Measurements from ENCODE around the gene ZBTB21. TPM values are rescaled to one million over a fixed set of nuclear protein-coding genes. Genes with fewer than 3 reads are reported as not detected.

ZBTB21 gene
- total RNA-seq, 1 experiment from 2014 or later = 18.1 TPM

DNA sequence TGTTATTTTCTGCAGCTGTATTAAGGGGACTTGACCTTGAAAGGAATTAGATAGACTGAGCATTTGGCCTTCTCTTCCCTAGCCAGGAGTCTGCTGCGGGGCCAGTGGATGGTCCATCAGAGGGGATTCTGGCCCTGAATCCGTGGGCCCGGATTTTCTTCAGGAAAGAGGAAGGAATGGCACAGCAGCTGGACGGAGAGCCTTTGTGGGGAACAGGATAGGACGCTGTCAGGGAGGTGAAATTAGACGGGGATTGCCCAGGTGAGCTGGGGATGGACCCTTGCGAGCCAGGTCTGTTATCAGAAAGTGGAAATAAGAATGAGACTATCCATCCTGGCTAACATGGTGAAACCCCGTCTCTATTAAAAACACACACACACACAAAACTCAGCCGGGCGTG, 54.6 kb downstream of the ZBTB21 start:
- no peak overlapping the region for H2BK5ac ChIP-seq (ENCODE audit: insufficient read length, low read length)
- H3K27ac ChIP-seq (ENCODE audit: insufficient read length, low read depth, low read length) = no peak overlapping the region
- WGBS (ENCODE audit: extremely low coverage, insufficient read length, low lambda C conversion rate) = no CpG with 5 or more reads among the region's 10 CpGs
- Mint-ChIP-seq H3K27me3 (ENCODE audit: low read depth) (peaks cover 27% of the 10 kb centered on the region), H3K36me3 (ENCODE audit: insufficient read depth in 1 of 3, low read depth in 3 of 3) (peaks cover 0 to 3% (median 0%) of the 10 kb centered on the region in 3 experiments; a peak in 3 of 7 replicates), H3K4me3 (no peak overlapping the region), H3K4me1 (peaks cover 28 to 31% of the 10 kb centered on the region in 2 experiments), H3K27ac (peak overlapping the region in 2 of 3 experiments; percentile 18 to 45; a peak in 2 of 7 replicates), H3K9me3 (no peaks in the 10 kb centered on the region; a peak in 2 of 5 replicates)
- H3K4ac ChIP-seq (ENCODE audit: low read depth, low read length) = no peak overlapping the region
- no peak overlapping the region for H3K9ac ChIP-seq (ENCODE audit: extremely low read depth, insufficient read length, low read length)
- no peak for DNase-seq
- H3K79me1 ChIP-seq (ENCODE audit: insufficient read depth, low read depth, low read length, poor library complexity, severe bottlenecking) = no peaks in the 10 kb centered on the region
- no peak overlapping the region for H2BK12ac ChIP-seq (ENCODE audit: insufficient read length, low read depth, low read length)
- H4K8ac ChIP-seq (replicated peaks; ENCODE audit: insufficient read length, low read depth, low read length) = no peak overlapping the region
- TF ChIP-seq, protein P1, sequence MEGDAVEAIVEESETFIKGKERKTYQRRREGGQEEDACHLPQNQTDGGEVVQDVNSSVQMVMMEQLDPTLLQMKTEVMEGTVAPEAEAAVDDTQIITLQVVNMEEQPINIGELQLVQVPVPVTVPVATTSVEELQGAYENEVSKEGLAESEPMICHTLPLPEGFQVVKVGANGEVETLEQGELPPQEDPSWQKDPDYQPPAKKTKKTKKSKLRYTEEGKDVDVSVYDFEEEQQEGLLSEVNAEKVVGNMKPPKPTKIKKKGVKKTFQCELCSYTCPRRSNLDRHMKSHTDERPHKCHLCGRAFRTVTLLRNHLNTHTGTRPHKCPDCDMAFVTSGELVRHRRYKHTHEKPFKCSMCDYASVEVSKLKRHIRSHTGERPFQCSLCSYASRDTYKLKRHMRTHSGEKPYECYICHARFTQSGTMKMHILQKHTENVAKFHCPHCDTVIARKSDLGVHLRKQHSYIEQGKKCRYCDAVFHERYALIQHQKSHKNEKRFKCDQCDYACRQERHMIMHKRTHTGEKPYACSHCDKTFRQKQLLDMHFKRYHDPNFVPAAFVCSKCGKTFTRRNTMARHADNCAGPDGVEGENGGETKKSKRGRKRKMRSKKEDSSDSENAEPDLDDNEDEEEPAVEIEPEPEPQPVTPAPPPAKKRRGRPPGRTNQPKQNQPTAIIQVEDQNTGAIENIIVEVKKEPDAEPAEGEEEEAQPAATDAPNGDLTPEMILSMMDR (conservative IDR thresholded peaks at IDR 0.05) = no peak
- no peak overlapping the region for H3K23ac ChIP-seq (ENCODE audit: insufficient read length, low read depth, low read length)
- no peak overlapping the region for H2AK5ac ChIP-seq (ENCODE audit: insufficient read length, low read length)
- no peak overlapping the region for H4K91ac ChIP-seq (ENCODE audit: insufficient read length, low read depth, low read length)
- H3K23me2 ChIP-seq (ENCODE audit: insufficient read length, low read depth, low read length, poor library complexity, severe bottlenecking) = peaks cover 16% of the 10 kb centered on the region
- no peaks in the 10 kb centered on the region for H4K20me1 ChIP-seq (ENCODE audit: control insufficient read depth, insufficient read depth, insufficient read length)
- peaks cover 7% of the 10 kb centered on the region; the same call in 1 of the 2 replicates for H3K27me3 ChIP-seq (ENCODE audit: insufficient read depth, low read length)
- H3K14ac ChIP-seq (ENCODE audit: insufficient read depth, low read length) = no peak overlapping the region
- no peak overlapping the region for H4K5ac ChIP-seq (ENCODE audit: insufficient read length, low read depth, low read length)
- H3K4me2 ChIP-seq (ENCODE audit: insufficient read depth, insufficient read length, low read length) = no peak overlapping the region
- no peak overlapping the region for H2BK20ac ChIP-seq (ENCODE audit: low read depth, low read length, poor library complexity, severe bottlenecking)
- H3K9me3 ChIP-seq (ENCODE audit: control insufficient read depth, low read depth, low read length) = no peaks in the 10 kb centered on the region
- no peak overlapping the region for H3T11ph ChIP-seq (ENCODE audit: low read length)
- no peak overlapping the region for H3K56ac ChIP-seq (ENCODE audit: insufficient read length, low read depth, low read length)
- H2AFZ ChIP-seq (ENCODE audit: low read length) = no peak overlapping the region
- no peak overlapping the region for H2BK120ac ChIP-seq (ENCODE audit: low read depth, low read length, poor library complexity, severe bottlenecking)
- no peak overlapping the region for H3K18ac ChIP-seq (ENCODE audit: insufficient read length, low read depth, low read length)
- no peak overlapping the region for H2BK15ac ChIP-seq (ENCODE audit: low read depth, low read length)
- H3K79me2 ChIP-seq (ENCODE audit: insufficient read depth, low read length) = no peaks in the 10 kb centered on the region
- peaks cover 5% of the 10 kb centered on the region; the same call in 1 of the 2 replicates for H3K4me1 ChIP-seq (ENCODE audit: insufficient read depth, low read length)
